Activated CD4-positive, alpha-beta T cell treated with anti-CD3 and anti-CD28 coated beads for 48 hours (primary cell): ENCODE results near the gene LFNG.

Source experiments
- DNase-seq: peaks from one replicate; pipeline ENCODE4 v3.0.0-alpha.2; 2020

The LFNG gene, protein sequence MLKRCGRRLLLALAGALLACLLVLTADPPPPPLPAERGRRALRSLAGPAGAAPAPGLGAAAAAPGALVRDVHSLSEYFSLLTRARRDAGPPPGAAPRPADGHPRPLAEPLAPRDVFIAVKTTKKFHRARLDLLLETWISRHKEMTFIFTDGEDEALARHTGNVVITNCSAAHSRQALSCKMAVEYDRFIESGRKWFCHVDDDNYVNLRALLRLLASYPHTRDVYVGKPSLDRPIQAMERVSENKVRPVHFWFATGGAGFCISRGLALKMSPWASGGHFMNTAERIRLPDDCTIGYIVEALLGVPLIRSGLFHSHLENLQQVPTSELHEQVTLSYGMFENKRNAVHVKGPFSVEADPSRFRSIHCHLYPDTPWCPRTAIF

DNA sequence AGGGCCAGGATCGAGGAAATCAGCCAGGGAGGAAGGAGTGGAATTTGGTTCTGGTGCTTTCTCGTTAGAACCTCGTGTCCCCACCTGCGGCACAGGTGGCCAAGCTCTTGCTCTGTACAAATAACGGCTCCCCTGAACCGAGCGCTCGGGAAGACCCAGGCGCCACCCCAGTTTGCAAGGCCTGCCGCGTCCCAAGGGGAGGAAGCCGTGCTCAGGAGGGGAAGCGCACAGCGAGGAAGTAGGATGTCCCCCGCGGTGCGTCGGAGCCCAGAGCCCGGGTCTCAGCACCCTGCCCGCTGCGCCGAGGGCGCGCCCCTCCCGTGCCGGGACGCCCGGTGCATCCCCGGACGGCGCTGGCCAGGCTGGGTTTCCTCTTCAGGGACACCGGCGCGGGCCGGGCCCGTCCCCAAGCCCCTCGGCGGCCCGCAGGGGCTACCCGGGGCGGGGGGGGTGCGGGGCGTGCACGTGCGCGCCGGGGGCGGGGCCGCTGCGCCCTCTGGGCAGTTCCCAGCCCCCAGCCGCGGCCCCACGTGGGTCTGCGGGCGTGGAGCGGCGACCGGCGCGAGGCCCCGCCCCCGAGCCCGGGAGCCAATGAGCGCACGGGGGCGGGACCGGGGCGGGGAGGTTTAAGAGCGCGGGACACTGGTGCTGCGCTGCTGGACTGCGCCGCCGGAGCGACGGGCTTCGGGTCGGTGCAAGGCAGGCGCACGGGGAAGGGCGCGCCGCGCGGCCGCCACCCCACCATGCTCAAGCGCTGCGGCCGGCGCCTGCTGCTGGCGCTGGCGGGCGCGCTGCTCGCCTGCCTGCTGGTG lies at the start of gene LFNG:
LFNG (plus strand) TSS at position 656 of the 812 bp plus-strand sequence; CDS start at position 744, 88 bp downstream.
- peak; percentile 86 for DNase-seq

DNA sequence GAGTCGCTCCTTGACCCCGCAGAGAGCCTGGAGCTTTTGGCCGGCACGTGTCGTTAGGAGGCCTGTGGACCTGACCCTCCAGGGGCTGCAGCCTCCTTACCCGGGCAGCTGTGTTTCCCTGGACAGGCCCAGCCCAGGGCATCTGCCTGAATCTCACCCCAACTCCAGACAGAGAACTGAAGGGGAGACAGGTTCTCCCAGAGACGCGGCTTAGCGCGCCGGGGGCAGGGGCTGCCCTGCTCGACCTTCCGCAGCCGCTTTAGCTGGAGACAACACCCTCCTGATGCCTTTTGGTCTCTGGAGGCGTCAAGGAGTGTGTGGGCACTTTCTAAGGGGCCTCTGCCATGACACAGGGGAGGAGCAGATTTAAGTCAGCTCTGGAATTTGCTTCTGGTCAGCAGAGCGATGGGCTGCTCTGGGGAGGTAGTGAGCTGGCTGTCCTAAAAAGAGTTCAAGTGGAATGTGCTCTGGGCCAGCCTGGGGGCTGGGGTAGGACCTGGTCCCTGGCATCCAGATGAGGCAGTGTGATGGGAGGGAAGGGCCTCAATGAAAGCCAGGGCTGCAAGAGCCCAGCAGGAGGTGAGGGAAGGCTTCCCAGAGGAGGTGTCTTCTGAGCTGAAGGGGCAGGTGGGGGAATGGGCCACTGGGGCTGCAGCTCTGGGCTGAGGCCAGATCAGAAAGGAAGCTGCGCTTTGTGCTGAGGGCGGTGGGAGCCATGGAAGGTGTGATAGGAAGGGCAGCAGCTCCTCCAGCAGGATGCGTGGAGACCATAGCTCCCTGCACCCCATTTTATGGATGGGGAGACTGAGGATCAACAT lies 49.2 kb upstream of the LFNG start:
- no peak for DNase-seq

DNA sequence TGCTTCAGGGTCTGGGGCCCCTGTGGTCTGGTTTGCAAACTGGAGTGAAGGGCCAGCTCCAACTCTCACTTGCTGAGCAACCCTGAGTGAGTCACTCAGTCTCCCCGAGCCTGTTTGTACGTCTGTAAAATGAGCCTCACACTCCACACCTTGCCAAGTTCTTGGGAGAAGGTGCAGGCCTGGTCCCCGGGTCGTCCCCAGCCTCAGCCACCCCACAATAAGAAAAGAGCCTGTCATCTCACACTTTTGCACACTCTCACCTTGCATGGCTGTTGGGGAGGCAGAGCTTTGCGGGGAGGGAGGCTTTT lies 48.6 kb upstream of the LFNG start:
- DNase-seq: no peak

DNA sequence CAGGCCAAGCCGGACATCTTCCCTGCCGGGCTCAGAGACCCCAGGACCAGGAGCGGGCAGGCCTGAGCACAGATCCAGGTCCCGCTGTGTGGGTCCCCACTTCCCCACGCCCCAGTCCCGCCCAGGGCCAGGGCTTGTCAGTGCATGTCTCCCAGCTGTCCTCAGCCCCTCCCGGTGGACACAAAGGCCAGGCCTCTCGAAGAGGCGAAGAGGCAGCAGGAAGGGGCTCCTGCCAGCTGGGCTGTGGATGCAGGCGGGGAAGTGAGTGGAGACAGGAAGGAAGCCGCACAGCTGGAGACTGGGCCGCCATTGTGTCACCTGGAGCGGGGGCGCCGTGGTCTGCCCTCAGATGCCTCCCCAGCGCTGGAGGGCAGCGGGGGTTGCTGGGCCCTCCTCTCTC lies 48.2 kb upstream of the LFNG start:
- no peak for DNase-seq

DNA sequence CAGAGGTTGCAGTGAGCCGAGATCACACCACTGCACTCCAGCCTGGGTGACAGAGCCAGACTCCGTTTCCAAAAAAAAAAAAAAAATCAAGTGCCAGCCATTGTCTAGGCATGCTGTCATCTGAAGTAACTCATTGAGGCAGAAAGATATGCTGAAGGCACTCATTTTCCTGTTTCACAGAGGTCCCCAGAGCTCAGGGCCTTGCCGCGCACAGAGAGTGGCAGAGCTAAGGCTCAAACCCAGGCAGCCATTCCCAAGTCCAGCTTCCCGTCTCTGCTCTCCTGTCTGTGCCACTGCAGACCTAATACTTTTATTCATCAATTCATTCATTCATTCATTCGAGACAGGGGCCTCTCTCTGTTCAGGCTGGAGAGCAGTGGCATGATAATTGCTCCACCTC lies 46.8 kb upstream of the LFNG start:
- DNase-seq: no peak

DNA sequence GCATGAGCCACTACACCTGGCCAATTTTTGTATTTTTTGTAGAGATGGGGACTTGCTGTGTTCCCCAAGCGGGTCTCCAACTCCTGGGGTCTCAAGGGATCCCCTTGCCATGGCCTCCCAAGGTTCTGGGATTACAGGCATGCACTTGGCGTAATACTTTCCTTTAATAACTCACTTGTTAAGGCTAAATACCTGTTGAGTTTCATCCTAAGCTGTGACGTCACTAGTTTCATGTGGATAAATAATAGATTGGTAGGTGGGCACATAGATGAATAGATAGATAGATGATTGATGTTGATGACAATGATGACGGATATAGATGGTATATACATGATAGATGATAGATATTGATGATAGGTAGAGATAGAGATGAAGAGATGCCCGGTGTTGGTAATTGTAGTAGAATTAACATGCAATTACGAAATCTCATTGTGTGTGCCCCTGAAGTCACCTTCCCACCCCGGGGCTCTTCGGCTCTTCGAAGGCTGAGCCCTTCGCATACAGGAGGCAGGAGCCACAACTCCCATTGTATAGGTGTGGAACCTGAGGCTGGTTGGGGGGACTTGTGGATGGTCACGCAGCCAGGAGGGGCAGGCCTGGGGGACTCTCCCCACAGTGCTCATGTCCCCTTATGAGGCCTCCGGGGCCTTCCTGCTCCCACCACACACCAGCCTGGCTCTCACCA lies 45.9 kb upstream of the LFNG start:
- no peak for DNase-seq

DNA sequence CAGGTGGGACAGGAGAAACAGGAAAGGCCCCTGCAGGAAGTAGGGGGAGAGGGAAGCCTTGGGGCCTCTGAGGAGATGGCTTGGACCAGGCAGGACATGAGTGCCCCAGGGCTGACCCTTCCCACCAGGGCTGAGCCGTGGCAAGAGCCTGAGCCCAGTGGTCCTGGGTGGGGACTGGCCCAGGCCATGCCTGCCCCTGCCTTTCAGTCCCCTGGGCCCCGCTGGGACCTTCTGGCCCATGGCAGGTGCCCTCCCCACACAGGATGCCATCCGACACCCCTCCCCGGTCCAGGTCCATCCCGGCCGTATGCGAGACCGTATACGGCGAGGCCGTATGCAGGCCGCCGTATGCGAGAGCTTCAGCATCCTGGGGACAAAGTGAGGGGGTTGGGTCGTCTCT lies 45.4 kb upstream of the LFNG start:
- no peak for DNase-seq

DNA sequence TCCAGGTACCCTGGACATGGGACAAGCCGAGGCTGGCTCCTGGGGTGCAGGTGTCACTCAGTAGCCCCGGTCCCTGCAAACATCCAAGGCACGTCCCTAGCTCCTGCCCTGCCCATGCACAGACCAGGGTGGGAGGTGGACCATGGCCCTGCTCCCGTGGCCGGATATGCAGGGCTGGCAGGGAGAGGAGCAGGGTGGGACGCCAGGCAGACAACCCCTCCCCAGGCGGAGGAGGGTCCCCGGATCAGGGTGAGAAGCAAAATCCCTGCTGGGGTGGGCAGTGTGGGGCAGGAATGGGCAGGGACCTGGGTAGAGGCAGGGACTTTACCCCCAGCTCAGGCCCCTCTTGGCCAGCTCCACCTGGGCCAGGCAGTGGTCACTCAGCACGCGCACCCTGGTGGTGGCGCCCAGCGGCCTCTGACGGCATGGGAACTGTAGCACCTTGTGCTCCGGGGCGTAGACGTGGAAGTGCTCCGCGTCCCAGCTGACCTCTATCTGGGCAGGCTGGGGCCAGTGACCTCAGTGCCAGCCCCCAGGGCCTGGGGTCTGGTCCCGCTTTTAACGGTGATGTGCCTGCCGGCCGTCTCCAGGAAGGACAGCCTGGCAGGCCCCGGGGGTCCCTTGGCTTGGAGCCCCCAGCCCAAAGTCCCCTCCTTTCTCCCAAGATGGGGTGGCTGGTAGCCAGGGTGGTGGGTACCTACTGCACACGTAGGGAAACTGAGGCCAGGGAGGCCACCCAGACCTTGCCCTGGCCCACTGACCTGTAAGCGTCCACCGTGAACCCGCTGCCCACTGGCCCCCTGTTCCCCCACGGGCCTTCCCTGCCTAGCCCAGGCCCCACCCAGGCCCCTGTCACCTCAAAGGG lies 44.5 kb upstream of the LFNG start:
- DNase-seq: no peak

DNA sequence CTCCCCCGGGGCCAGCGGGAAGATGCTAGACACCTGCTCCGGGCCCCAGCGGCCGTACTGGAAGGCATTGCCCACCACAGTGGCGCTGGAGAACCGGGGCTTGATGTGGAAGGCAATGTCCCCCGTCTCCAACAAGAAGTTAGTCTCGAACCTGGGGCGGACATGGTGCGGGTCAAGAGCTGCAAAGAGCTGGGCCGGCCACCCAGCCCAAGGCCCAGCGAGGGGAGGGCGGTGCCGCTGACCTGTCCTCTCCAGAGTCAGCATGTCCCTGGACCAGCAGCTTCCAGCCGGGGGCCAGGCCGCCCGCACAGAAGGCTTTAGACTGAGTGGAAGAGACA lies 43.9 kb upstream of the LFNG start:
- DNase-seq: no peak

DNA sequence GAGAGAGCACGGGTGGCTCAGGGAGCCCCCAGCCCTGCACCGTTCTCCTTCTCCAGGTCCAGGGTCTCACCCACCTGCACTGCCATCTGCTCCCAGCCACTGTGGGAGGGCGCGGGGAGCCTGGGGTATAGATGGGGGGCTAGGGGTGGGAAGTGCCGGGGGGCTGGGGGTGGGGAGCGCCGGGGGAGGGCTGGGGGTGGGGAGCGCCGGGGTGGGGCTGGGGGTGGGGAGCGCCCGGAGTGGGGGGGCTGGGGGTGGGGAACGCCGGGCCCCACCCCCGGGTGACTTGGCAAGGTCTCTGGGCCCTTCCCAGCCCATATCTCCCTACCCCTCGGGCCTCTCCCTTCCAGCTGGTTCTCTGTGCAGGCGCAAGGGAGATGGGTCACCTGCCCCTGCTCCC lies 43.3 kb upstream of the LFNG start, which contains the start of gene GRIFIN:
GRIFIN (minus strand) TSS at position 101 of the 400 bp plus-strand sequence; CDS start at position 86, 15 bp downstream.
- no peak for DNase-seq

DNA sequence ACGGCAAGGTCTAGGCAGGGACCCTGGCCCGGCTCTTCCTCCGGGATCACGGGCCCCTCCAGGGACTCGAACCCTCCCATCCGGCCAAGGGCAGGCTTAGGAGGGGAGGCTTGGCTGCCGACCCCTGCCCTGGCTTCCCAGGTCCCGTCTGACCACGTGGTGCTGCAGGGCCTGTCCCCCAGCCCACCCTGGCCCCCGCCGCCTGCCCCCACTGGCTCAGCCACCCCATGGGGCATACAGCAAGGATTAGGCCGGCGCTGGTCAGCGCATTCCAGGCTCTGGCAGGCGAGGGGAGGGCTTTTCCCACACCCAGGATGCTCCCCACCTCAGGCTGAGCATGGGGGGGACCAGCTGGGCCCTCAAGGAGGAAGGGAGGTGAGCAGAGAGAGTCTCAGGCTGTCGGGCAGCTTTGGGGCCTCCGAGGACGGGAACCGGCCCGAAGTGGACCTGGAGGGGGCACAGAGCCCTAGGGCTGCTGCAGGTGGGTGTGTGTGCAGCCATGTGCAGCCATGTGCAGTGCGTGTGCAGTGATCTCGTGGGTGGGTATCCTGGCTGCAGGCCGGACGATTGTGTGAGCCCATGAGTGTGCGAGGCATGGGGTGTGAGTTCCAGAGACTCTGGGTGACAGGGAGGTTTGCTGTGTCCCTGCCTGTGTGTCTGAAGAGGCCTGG lies 42.7 kb upstream of the LFNG start:
- no peak for DNase-seq

DNA sequence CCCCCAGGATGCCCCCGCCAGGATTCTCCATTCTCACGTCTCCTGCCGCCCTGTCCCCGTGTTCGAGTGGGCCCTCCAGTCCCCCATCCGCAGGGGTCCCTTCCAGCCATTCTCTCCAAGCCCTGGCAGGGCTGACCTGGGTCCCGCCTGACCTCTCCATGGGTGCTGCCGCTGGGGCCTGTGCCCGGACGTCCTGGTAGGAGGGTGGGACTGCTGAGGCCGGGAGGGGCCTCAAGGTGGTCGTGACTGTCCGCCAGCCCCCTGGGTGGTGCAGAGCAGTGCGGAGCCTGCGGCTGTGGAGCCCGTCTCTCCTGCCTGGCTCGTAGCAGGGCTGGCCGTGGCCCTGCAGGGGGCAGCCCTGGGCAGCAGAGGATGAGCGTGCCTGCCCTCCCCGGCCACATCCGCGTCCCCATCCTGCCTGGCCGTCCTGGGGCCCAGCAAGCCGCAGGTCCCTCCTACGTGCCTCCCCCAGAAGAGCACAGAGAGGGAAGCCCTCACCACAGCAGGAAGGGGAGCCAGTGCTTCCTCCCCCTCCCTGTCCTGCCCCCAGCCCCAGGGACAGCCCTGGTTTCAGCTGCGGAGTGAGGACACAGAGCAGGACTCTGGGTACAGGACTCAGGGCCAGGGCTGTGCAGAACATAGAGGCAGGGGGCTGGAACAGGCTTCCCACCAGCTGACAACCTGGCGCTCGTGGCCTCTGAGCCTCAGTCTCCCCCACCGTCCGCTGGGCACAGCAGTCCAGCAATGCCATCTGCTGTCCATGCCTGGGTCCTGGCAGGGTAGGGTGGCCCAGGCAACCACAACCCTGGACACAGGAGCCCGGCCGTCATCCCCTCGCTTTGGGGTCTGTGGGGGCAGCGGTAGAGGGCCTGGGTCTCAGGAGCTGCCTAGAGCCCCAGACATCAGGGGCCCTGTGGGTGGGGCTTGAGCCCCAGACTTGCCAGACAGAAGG lies 41.9 kb upstream of the LFNG start:
- DNase-seq: peak; percentile 67

DNA sequence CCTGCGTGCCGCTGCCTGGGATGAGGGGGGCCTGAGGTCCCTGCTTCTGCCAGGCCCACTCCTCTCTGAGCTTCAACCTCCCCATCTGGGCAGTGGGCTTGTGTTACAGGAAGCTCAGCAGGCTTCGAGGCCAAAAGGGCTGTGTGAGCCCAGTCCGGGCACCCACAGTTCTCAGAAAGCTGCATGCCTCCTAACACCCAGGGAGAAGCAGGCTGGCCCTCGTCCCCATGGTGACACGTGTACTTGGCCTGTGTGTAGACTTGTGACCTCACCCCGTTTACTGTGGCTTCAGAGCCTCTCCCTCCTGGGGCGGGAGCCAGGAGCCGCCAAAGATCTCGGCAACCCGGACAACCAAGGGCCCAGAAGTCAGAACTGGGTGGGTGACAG lies 41.2 kb upstream of the LFNG start:
- no peak for DNase-seq

DNA sequence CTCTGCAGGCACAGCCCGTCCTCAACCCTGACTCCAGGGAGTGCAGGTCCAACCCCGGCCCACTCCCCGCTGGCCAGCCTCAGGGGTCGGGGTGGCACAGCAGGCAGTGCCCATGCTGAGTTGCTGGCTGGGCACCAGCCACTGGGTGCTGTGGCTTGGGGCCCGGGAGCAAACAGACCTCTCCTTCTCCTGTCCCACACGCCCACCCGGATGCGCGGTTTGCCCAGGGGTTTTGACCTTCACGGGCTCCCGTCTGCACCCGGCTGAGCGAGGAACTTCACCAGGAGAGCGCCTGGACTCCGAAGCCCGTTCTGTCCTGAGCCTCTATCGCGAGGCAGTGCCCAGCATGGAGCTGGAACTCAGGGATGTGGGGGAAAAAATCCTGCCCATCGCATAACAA lies 40.8 kb upstream of the LFNG start:
- DNase-seq: no peak

DNA sequence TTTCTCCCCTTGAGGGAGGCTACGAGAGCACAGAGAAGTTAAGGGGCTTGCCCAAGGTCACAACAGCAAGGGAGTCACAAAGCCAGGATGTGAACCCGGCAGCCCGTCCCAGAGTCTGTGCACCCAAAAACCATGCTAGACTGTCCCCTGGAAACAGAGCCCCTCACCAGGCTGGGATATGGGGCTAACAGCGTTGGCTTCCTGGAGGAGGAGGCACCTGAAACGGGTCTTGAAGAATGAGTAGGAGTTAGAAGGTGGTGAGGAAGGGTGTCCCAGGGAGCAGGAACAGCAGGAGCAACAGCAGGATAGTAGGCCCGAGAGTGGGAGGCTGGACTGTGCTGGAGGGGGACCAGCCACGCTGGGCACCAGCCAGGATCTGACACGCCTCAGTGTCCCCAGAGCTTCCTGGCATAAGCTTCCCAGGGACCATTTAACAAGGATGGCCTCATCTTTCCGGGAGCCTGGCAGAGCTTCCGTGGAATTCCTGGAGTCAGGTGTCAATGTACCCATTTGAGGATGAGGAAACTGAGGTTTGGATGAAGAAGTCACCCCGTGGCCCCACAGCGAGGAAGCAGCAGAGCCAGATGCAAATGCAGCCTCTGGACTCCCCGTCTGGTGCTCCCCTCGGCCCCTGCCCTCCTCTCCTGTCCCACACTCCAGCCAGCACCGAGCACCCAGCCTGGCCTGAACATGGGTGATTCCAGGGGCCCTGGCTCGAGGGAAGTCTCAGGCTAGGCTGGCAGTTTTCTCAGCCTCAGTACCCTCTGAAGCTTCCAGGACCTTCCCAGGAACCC lies 40.1 kb upstream of the LFNG start:
- DNase-seq: no peak

DNA sequence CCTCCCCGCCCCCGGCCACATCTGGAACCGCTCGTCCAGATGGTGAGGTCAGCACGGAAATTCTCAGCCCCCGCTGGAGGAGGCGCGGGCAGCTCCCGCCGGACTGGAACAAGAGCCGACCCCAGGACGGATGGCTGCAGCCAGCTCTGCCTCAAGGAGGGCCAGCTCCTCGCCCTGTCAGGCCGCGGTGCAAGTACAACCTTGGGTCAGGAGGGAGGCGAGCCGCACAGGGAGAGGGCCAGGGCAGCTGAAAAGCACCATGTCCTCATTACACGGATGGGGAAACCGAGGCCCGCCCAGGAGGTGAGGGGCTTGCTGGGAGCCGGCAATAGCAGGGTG lies 39.5 kb upstream of the LFNG start:
- no peak for DNase-seq

DNA sequence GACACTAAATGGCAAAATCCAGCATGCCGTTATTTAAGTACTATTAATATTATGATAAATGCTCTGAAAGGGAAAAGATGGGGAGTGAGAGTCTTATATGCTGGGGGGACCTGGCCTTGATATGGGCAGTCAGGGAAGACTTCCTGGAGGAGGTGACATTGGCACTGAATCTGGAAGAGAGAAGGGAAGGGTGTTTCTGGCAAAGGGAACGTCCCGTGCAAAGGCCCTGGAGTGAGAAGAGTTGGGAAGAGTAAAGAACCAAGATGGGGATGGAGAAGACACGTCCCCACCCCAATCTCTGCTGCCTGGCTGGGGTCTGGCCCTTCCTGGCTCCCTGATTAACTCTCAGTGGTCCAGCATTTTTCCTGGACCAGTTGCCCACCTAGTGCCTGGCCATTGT lies 38.4 kb upstream of the LFNG start:
- DNase-seq: no peak

DNA sequence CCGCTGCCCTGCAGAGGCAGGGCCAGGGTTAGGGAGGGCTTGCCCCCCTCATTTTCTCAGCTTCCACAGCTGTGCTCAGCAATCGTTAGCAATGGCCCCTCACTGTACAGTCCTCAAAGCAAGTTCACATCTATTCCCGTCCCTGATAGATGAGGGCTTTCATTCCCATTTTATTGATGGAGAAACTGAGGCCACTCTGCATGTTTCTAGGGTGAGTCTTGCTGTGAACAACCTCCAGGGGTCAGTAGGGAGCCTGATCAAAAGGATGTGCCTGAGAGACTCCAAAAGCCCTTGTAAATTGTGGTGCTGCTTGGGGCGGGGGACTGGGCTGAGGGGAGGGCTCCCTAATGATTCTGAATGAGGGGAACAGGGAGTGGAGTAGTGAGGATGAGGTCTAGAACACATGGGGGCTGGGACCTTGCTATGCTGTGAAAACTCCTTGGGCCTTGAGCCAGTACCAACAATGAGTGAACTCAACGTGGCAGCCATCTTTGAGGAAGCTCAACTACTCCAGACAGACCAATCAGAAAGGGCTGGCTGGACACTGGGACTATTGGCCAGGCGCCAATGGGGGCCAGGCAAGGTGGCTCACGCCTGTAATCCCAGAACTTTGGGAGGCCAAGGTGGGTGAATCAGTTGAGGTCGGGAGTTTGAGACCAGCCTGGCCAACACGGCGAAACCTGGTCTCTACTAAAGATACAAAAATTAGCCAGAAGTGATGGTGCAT lies 36.7 kb upstream of the LFNG start:
- DNase-seq: no peak

DNA sequence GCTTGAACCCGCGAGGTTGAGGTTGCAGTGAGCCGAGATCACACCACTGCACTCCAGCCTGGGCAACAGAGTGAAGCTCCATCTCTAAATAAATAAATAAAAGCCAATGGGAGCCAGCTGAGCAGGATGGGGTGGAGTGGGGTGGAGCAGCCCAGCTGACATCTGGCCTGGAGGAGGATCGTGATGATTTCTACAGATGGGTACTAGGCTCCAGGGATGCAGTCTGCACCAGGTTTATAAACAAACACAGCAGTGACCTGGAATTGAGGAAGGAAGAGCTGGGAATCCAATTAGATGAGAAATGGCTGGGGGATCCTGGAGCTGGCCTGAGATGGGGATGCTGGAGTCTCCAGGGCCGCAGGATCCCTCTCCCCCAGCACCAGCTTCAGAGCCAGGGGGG lies 36.1 kb upstream of the LFNG start:
- no peak for DNase-seq
